AG04449 (cell line): ENCODE data around the gene CLRN1.

Source experiments
- CTCF ChIA-PET: fragments of 350-600 bp; formaldehyde crosslinking; extraction: SDS; loops from one replicate; lab custom pipeline; 2021; ENCODE audit warnings: antibody characterized with exemption; lab: Yijun Ruan, JAX
- POLR2A ChIA-PET: fragments of 400-600, 350-600 bp; formaldehyde crosslinking; extraction: SDS; loops from one replicate; lab custom pipeline; 2020; ENCODE audit warnings: antibody characterized with exemption, inconsistent platforms; lab: Yijun Ruan, JAX
- DNase-seq: peaks from one replicate; pipeline ENCODE4 v3.0.0-alpha.2; 2010; ENCODE audit warnings: low read depth, low spot score
- H3K4me3 ChIP-seq: 2 replicates; pipeline ENCODE4 v1.5.1; 2011; ENCODE audit warnings: low read depth, mild to moderate bottlenecking, control low read depth, low read length
- CTCF ChIP-seq: IDR thresholded peaks from one replicate; pipeline ENCODE4 v1.5.1; 2011; ENCODE audit warnings: mild to moderate bottlenecking, moderate library complexity, low read length, control low read depth, inconsistent platforms; ENCODE audit not compliant: insufficient read depth; ENCODE audit errors: missing control alignments

The CLRN1 gene

GRCh38 chr3:150920236-150920635, 52.3 kb downstream of the CLRN1 start:
- no peak for TF ChIP-seq CTCF
- ChIA-PET CTCF (no interaction called here), POLR2A (no interaction called here)
- no peak for DNase-seq
- H3K4me3 ChIP-seq: no peak overlapping the region

GRCh38 chr3:150917951-150918350, 54.6 kb downstream of the CLRN1 start:
- no peak overlapping the region for H3K4me3 ChIP-seq
- CTCF ChIA-PET: no interaction called here
- POLR2A ChIA-PET: no interaction called here
- no peak for TF ChIP-seq CTCF
- DNase-seq: no peak

- no peak for DNase-seq
- no peak for TF ChIP-seq CTCF
- CTCF ChIA-PET: interaction anchor here (1.0 kb wide), 1 partner anchor 232 kb away, joined by 3 read pairs; no protein-coding TSS in a partner anchor
- POLR2A ChIA-PET: no interaction called here
- no peak overlapping the region for H3K4me3 ChIP-seq
These were observed 59.2 kb downstream of the CLRN1 start for GRCh38 chr3:150913133-150913922.

GRCh38 chr3:150912501-150912900, 60.0 kb downstream of the CLRN1 start:
- POLR2A ChIA-PET: no interaction called here
- CTCF ChIA-PET: interaction anchor here (1.0 kb wide), 2 partner anchors 233 to 256 kb away, joined by 3 read pairs; no protein-coding TSS in a partner anchor
- no peak for TF ChIP-seq CTCF
- DNase-seq: no peak
- H3K4me3 ChIP-seq: no peak overlapping the region

- H3K4me3 ChIP-seq: no peak overlapping the region
- ChIA-PET CTCF (interaction anchor here (1.0 kb wide), 1 partner anchor 257 kb away, joined by 3 read pairs; no protein-coding TSS in a partner anchor), POLR2A (no interaction called here)
- DNase-seq: no peak
- TF ChIP-seq CTCF: no peak
These were observed 60.8 kb downstream of the CLRN1 start for GRCh38 chr3:150911771-150912170.

- no peak overlapping the region for H3K4me3 ChIP-seq
- CTCF ChIA-PET: no interaction called here
- DNase-seq: no peak
- POLR2A ChIA-PET: no interaction called here
- TF ChIP-seq CTCF: no peak
These were observed 66.1 kb downstream of the CLRN1 start for GRCh38 chr3:150906461-150906860.
